Mammary epithelial cell (primary cell): ENCODE measurements around the gene CAPG.

Source experiments
- EZH2 ChIP-seq: IDR thresholded peaks from 2 replicates; pipeline ENCODE4 v1.6.1; 2012; ENCODE audit warnings: low read length, inconsistent platforms, borderline replicate concordance
- TF ChIP-seq, protein P1 (sequence below), 2 donors: IDR thresholded peaks in 1 of 2; conservative IDR thresholded peaks in 1 of 2; 2 replicates each; pipeline ENCODE4 v1.5.1; 2011 to 2012; ENCODE audit warnings: inconsistent platforms in 2 of 2, low read length in 2 of 2, mild to moderate bottlenecking in 2 of 2, control low read depth in 1 of 2, low read depth in 1 of 2; ENCODE audit not compliant: insufficient read depth in 1 of 2; ENCODE audit errors: extremely low read depth in 1 of 2

DNA sequence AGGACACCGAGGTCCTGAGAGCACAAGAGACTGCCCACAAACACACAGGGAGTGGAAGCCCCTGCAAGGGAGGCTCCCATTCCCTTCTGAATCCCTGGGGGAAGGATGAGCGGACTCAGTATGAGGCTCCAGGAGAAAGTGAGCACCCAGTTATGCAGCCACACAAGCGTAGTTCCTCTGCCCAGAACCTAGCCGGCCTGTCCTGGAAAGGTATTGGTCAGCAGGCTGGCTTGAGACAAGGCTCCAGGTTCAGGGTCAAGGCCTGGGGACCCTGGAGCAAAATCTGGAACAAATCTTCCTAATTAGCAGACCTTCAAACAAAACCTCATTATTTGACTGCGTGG is 1.2 kb upstream of the CAPG start:
- TF ChIP-seq, protein P1, sequence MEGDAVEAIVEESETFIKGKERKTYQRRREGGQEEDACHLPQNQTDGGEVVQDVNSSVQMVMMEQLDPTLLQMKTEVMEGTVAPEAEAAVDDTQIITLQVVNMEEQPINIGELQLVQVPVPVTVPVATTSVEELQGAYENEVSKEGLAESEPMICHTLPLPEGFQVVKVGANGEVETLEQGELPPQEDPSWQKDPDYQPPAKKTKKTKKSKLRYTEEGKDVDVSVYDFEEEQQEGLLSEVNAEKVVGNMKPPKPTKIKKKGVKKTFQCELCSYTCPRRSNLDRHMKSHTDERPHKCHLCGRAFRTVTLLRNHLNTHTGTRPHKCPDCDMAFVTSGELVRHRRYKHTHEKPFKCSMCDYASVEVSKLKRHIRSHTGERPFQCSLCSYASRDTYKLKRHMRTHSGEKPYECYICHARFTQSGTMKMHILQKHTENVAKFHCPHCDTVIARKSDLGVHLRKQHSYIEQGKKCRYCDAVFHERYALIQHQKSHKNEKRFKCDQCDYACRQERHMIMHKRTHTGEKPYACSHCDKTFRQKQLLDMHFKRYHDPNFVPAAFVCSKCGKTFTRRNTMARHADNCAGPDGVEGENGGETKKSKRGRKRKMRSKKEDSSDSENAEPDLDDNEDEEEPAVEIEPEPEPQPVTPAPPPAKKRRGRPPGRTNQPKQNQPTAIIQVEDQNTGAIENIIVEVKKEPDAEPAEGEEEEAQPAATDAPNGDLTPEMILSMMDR (conservative IDR thresholded peaks at IDR 0.05 in 1 of 2, IDR thresholded peaks at IDR 0.05 in 1 of 2; ENCODE audit: extremely low read depth in 1 of 2, insufficient read depth in 1 of 2, low read depth in 1 of 2, low read length in 2 of 2): no peak
- no peak for TF ChIP-seq EZH2
